HL-60 (cell line): ENCODE data around the gene CCR5AS.
"Not testable (repeated sequence)": the region's sequence is repeated elsewhere in the genome, so short reads cannot be mapped to it uniquely, and the experiment has no call there.

Experiments
- DNase-seq, 2 experiments: peaks; one replicate each; pipeline ENCODE4 v3.0.0-alpha.2; 2010 to 2020; ENCODE audit warnings: low read depth in 1 of 2, low spot score in 1 of 2
- H3K27ac ChIP-seq: fragments of 250-450 bp; sonication (Bioruptor Pico); replicated peaks from 2 replicates; pipeline ENCODE4 v1.5.1; 2020; ENCODE audit warnings: mild to moderate bottlenecking, moderate library complexity
- H3K27me3 ChIP-seq: fragments of 250-450 bp; sonication (Bioruptor Pico); 2 replicates; pipeline ENCODE4 v1.5.1; 2021; ENCODE audit warnings: mild to moderate bottlenecking, moderate library complexity; ENCODE audit not compliant: insufficient read depth, poor library complexity, severe bottlenecking
- H3K4me3 ChIP-seq: replicated peaks from 2 replicates; pipeline ENCODE4 v1.5.1; 2011; ENCODE audit warnings: mild to moderate bottlenecking, control low read depth, low read length; ENCODE audit not compliant: insufficient read depth
- CTCF ChIP-seq: IDR thresholded peaks from one replicate; pipeline ENCODE4 v1.5.1; 2011; ENCODE audit warnings: low read length, control low read depth, inconsistent platforms; ENCODE audit not compliant: insufficient read depth
- GABPA ChIP-seq: IDR thresholded peaks from 2 replicates; pipeline ENCODE4 v1.6.1; 2012; ENCODE audit warnings: low read depth
- POLR2AphosphoS5 ChIP-seq: IDR thresholded peaks from 2 replicates; pipeline ENCODE4 v1.6.1; 2012; ENCODE audit warnings: low read depth
- REST ChIP-seq: IDR thresholded peaks from 2 replicates; pipeline ENCODE4 v1.6.1; 2012; ENCODE audit warnings: low read depth; ENCODE audit not compliant: insufficient replicate concordance
- SPI1 ChIP-seq: IDR thresholded peaks from 2 replicates; pipeline ENCODE4 v1.6.1; 2012; ENCODE audit warnings: low read depth, mild to moderate bottlenecking, borderline replicate concordance

CCR5AS gene

GRCh38 chr3:46429671-46430070 is 22.8 kb upstream of the CCR5AS start:
- Histone ChIP-seq H3K4me3 (no peak overlapping the region), H3K27ac (no peak overlapping the region), H3K27me3 (no peaks in the 10 kb centered on the region)
- no peak for TF ChIP-seq REST
- TF ChIP-seq SPI1: no peak
- TF ChIP-seq POLR2AphosphoS5: no peak
- TF ChIP-seq CTCF: no peak
- no peak for TF ChIP-seq GABPA
- DNase-seq: no peak

GRCh38 chr3:46429250-46429649 is 22.4 kb upstream of the CCR5AS start:
- Histone ChIP-seq H3K27ac (no peak overlapping the region), H3K27me3 (no peaks in the 10 kb centered on the region), H3K4me3 (no peak overlapping the region)
- no peak for DNase-seq
- TF ChIP-seq CTCF (no peak), GABPA (no peak), POLR2AphosphoS5 (no peak), SPI1 (no peak), REST (no peak)

GRCh38 chr3:46427916-46428833 is 21.3 kb upstream of the CCR5AS start:
- H3K4me3 ChIP-seq: no peak overlapping the region
- no peaks in the 10 kb centered on the region for H3K27me3 ChIP-seq
- no peak overlapping the region for H3K27ac ChIP-seq
- TF ChIP-seq SPI1: no peak
- TF ChIP-seq CTCF: no peak
- no peak for TF ChIP-seq REST
- TF ChIP-seq GABPA: no peak
- TF ChIP-seq POLR2AphosphoS5: no peak
- no peak for DNase-seq

- not testable (repeated sequence) for H3K27me3 ChIP-seq, DNase-seq, H3K27ac ChIP-seq, H3K4me3 ChIP-seq
Measured at GRCh38 chr3:46427404-46427803, 20.5 kb upstream of the CCR5AS start.

GRCh38 chr3:46426476-46426875 is 19.6 kb upstream of the CCR5AS start:
- not testable (repeated sequence) for DNase-seq, H3K27me3 ChIP-seq, H3K4me3 ChIP-seq, H3K27ac ChIP-seq
